Measurements from ENCODE around the gene HOGA1. TPM values are rescaled to one million over a fixed set of nuclear protein-coding genes. Genes with fewer than 3 reads are reported as not detected.

HOGA1 gene
- total and polyA plus RNA-seq, 3 experiments from 2014 or later: not detected

DNA sequence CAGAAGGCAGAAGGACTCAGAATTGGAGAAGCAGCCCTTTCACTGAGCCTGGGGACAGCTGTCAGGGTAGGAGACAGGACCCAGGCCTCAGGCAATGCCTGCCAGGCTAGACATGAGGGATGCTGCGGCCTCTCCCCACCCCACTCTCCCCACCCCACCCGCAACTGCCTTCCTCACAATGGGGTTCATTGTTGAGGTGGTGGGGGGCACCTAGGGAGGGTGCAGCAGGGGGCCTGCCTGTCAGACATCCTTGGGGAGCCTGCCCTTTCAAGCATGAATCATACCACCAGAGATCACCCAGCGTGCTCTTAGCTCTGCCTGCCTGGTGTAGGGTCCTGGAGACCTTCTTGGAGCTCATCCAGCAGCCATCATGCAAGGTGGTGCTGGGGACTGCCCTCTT, 5.3 kb downstream of the HOGA1 start, which contains the start of gene C10orf62:
Gene C10orf62 (plus strand): TSS at position 243 of the 400 bp plus-strand sequence. CDS start 177 bp downstream, outside the sequence.
- Histone ChIP-seq H3K9me3 (ENCODE audit: low read length) (no peaks in the 10 kb centered on the region), H3K4me3 (ENCODE audit: low read length) (no peak within 1 kb of the TSS), H3K4me1 (ENCODE audit: insufficient read depth, low read length) (no peaks in the 10 kb centered on the region), H3K27me3 (ENCODE audit: insufficient read depth, low read length, poor library complexity, severe bottlenecking) (no peaks in the 10 kb centered on the region), H3K36me3 (ENCODE audit: insufficient read depth, low read length) (no peaks in the 10 kb centered on the region), H3K27ac (ENCODE audit: low read depth, low read length) (no peak within 1 kb of the TSS)
- ChIA-PET POLR2A (no interaction called here), CTCF (interaction anchor here (2.3 kb wide), 1 partner anchor 18 kb away, joined by 5 read pairs; no protein-coding TSS in a partner anchor)
- H3K4me1 Mint-ChIP-seq: peaks cover 0 to 5% (median 2%) of the 10 kb centered on the region in 3 donors
- peak within 1 kb of the TSS in 2 of 8 donors; percentile 53 to 65 for H3K27ac Mint-ChIP-seq
- DNase-seq: no peak
- H3K4me3 Mint-ChIP-seq: peak within 1 kb of the TSS in 2 of 7 donors; percentile 45 to 74
- H3K27me3 Mint-ChIP-seq: peaks cover 0 to 3% of the 10 kb centered on the region in 2 donors
- no peaks in the 10 kb centered on the region for H3K36me3 Mint-ChIP-seq
- no peaks in the 10 kb centered on the region for H3K9me3 Mint-ChIP-seq

DNA sequence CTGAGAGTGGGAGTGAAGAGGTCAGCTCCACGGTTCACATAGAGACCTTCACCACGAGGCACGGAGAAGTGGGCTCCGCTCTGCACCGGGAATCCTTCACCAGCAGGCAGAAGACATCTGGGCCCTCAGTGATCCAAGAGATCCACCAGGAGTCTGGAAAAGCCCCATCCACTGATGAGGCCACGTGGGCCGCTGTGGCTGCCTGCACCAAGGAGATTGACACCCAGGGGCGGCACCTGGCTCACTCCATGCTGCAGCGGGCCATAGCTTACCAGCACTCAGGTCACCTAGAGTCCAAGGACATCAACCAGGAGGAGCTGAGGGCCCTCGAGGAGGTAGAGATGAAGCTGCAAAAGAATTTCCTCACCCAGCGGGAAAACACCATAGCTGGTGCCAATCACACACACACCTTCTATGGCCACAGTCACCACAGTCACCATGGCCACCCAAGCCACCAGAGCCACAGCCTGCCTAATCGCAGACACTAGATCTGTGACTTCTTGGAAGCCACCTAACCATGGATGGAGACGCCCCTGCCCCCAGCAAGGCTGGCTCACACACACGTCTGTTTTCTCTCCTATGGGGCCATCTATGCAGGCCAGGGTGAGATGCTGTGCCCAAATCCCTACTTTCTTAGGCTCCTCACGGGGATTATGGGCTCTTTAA, 6.0 kb downstream of the HOGA1 start:
- ChIA-PET POLR2A (no interaction called here), CTCF (interaction anchor here (0.8 to 2.3 kb wide), 2 partner anchors 11 to 19 kb away, joined by 3 to 5 read pairs; no protein-coding TSS in a partner anchor)
- Histone ChIP-seq H3K27ac (ENCODE audit: low read depth, low read length) (no peak overlapping the region), H3K4me3 (ENCODE audit: low read length) (no peak overlapping the region), H3K27me3 (ENCODE audit: insufficient read depth, low read length, poor library complexity, severe bottlenecking) (no peaks in the 10 kb centered on the region), H3K9me3 (ENCODE audit: low read length) (no peaks in the 10 kb centered on the region), H3K36me3 (ENCODE audit: insufficient read depth, low read length) (no peaks in the 10 kb centered on the region), H3K4me1 (ENCODE audit: insufficient read depth, low read length) (no peaks in the 10 kb centered on the region)
- Mint-ChIP-seq H3K27ac (peak overlapping the region in 1 of 8 donors; percentile 40), H3K4me1 (peaks cover 0 to 5% (median 2%) of the 10 kb centered on the region in 3 donors), H3K9me3 (no peaks in the 10 kb centered on the region), H3K36me3 (no peaks in the 10 kb centered on the region), H3K4me3 (peak overlapping the region in 1 of 7 donors; percentile 74), H3K27me3 (peaks cover 0 to 3% of the 10 kb centered on the region in 2 donors)
- DNase-seq: no peak

DNA sequence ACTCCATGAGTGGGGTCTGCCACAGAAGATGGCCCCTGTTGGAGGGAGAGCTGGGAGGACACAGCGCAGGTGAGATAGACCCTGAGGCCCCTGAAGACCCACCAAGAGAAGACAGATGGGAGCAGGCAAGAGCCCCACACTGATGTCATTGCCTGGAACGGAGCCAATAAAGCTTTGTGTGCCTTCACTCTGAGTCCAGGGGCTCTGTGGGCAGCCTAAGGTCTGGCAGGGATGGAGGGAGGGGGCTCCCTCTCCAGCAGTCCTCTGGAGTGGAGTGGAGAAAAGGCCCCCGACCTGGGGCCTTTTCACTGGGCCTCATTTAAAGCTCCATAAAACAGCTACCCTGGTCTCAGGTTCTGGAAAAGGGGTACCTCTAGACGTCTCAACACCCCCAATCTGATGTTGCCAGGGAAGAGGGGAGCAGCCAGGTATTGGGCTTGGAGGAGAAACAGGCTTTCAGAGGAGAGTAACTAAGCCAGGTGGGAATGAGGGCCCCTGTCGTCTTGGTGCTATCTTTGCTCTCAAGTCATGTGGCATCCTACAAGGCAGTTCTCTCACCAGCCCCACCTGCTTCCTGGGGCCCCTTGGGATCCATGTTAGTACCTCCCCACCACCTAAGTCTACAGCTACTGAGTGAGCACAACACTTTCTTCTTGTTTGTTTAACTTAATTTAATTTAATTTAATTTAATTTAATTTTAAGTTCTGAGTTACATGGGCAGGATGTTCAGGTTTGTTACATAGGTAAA, 6.7 kb downstream of the HOGA1 start:
- H3K4me1 Mint-ChIP-seq: peaks cover 0 to 5% (median 2%) of the 10 kb centered on the region in 3 donors
- CTCF ChIA-PET: interaction anchor here (0.8 to 2.3 kb wide), 2 partner anchors 10 to 19 kb away, joined by 3 to 5 read pairs; no protein-coding TSS in a partner anchor
- peak overlapping the region in 1 of 7 donors; percentile 18 for H3K4me3 Mint-ChIP-seq
- Histone ChIP-seq H3K27me3 (ENCODE audit: insufficient read depth, low read length, poor library complexity, severe bottlenecking) (no peaks in the 10 kb centered on the region), H3K27ac (ENCODE audit: low read depth, low read length) (no peak overlapping the region), H3K4me3 (ENCODE audit: low read length) (no peak overlapping the region), H3K36me3 (ENCODE audit: insufficient read depth, low read length) (no peaks in the 10 kb centered on the region), H3K9me3 (ENCODE audit: low read length) (no peaks in the 10 kb centered on the region), H3K4me1 (ENCODE audit: insufficient read depth, low read length) (no peaks in the 10 kb centered on the region)
- DNase-seq: no peak
- H3K27me3 Mint-ChIP-seq: peaks cover 0 to 3% of the 10 kb centered on the region in 2 donors
- no peaks in the 10 kb centered on the region for H3K36me3 Mint-ChIP-seq
- POLR2A ChIA-PET: no interaction called here
- no peaks in the 10 kb centered on the region for H3K9me3 Mint-ChIP-seq
- H3K27ac Mint-ChIP-seq: peak overlapping the region in 1 of 8 donors; percentile 91

DNA sequence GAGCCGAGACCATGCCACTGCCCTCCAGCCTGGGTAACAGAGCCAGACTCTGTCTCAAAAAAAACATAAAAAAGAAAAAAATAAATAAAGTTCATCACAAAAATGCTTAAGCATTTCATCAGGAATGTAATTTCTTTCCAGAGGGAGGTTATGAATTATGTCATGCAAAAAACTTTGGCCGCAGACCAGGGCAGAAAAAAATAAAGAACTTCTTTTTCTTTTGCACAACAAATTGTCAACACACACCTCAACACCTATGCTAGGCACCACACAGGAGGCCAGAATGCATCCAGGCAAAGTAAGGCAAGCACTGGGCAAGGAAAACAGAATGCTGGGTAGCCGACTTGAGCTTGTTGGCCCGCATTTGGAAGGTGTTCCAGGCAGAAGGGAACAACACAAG, 9.2 kb downstream of the HOGA1 start:
- Histone ChIP-seq H3K27ac (ENCODE audit: low read depth, low read length) (no peak overlapping the region), H3K4me3 (ENCODE audit: low read length) (no peak overlapping the region), H3K4me1 (ENCODE audit: insufficient read depth, low read length) (no peaks in the 10 kb centered on the region), H3K9me3 (ENCODE audit: low read length) (no peaks in the 10 kb centered on the region), H3K27me3 (ENCODE audit: insufficient read depth, low read length, poor library complexity, severe bottlenecking) (no peaks in the 10 kb centered on the region), H3K36me3 (ENCODE audit: insufficient read depth, low read length) (no peaks in the 10 kb centered on the region)
- Mint-ChIP-seq H3K36me3 (no peaks in the 10 kb centered on the region), H3K9me3 (no peaks in the 10 kb centered on the region), H3K27ac (no peak overlapping the region), H3K27me3 (peaks cover 0 to 3% of the 10 kb centered on the region in 2 donors), H3K4me1 (peaks cover 0 to 5% (median 2%) of the 10 kb centered on the region in 3 donors), H3K4me3 (no peak overlapping the region)
- ChIA-PET POLR2A (no interaction called here), CTCF (no interaction called here)
- DNase-seq: no peak

DNA sequence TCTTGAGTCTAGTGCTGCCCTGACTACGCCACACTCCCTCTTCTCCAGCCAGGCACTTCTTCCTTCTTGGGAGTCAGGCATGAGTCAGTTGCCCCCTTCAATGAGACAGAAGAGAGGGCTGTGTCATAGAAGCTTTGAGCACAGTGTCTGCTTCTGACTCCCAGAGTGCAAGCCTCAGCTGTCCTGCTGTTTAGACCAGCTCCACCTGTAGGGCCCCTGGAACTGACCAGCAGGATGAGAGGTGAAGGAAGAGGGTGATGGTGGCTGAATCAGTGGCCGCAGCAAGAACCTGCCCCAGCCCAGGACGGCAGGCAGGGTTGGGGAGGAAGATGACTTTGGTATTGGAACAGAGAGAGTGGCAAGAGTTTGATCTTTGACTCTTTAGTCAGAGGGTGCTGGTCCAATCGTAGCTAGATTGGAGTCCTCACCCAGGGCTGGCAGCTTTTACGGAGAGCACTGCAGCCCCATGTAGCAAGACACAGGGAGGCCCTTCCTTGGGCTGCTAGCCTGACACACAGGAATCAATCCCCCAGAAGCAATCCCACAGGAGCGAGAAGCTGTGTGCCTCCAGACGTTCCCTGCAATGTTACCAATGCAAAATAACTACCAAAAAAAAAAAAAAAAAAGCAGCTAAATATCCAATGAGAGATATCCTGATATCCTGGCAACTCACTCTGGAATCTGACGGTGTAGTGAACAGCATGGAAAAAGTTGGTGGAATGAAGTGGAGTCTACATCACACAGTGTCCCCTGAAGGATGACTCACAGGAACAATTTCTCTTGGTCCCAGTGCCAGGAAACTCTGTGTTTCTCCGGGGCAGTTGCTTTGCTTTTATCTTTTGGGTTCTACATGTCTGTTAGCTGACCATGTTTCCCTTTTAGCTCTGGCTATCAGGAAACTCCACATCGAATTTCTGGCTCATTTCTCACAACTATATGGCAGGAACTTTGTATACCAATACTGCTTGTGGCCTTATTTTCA, 12.2 kb downstream of the HOGA1 start:
- no peaks in the 10 kb centered on the region for H3K4me1 ChIP-seq (ENCODE audit: insufficient read depth, low read length)
- Mint-ChIP-seq H3K4me3 (no peak overlapping the region), H3K36me3 (no peaks in the 10 kb centered on the region), H3K4me1 (no peaks in the 10 kb centered on the region), H3K27ac (peak overlapping the region in 2 of 8 donors; percentile 35 to 62), H3K9me3 (no peaks in the 10 kb centered on the region), H3K27me3 (peaks cover 0 to 2% of the 10 kb centered on the region in 2 donors)
- no peak for DNase-seq
- H3K27me3 ChIP-seq (ENCODE audit: insufficient read depth, low read length, poor library complexity, severe bottlenecking): no peaks in the 10 kb centered on the region
- no peaks in the 10 kb centered on the region for H3K9me3 ChIP-seq (ENCODE audit: low read length)
- POLR2A ChIA-PET: no interaction called here
- no peaks in the 10 kb centered on the region for H3K36me3 ChIP-seq (ENCODE audit: insufficient read depth, low read length)
- no peak overlapping the region for H3K27ac ChIP-seq (ENCODE audit: low read depth, low read length)
- CTCF ChIA-PET: no interaction called here
- H3K4me3 ChIP-seq (ENCODE audit: low read length): no peak overlapping the region

DNA sequence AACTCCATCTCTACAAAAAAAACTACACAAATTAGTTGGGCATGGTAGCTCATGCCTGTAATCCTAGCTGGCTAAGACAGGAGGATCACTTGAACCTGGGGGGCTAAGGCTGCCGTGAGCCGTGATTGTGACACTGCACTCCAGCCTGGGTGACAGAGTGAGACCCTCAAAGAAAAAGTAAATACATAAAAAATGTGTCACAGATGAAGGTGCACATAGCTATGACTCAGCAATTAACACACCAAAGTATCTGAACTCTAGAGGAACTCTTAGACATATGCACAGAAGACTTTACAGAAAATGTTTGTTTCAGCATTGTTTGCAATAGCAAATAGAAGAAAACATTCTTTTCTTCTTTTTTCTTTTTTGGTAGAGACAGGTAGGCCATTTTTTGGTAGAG, 13.6 kb downstream of the HOGA1 start:
- no peaks in the 10 kb centered on the region for H3K36me3 ChIP-seq (ENCODE audit: insufficient read depth, low read length)
- Mint-ChIP-seq H3K36me3 (no peaks in the 10 kb centered on the region), H3K4me1 (no peaks in the 10 kb centered on the region), H3K27ac (no peak overlapping the region), H3K27me3 (no peaks in the 10 kb centered on the region), H3K4me3 (no peak overlapping the region), H3K9me3 (no peaks in the 10 kb centered on the region)
- H3K4me3 ChIP-seq (ENCODE audit: low read length): no peak overlapping the region
- H3K27ac ChIP-seq (ENCODE audit: low read depth, low read length): no peak overlapping the region
- no peaks in the 10 kb centered on the region for H3K27me3 ChIP-seq (ENCODE audit: insufficient read depth, low read length, poor library complexity, severe bottlenecking)
- DNase-seq: no peak
- CTCF ChIA-PET: interaction anchor here (1.0 kb wide), 1 partner anchor 77 kb away, joined by 3 read pairs; no protein-coding TSS in a partner anchor
- no peaks in the 10 kb centered on the region for H3K9me3 ChIP-seq (ENCODE audit: low read length)
- H3K4me1 ChIP-seq (ENCODE audit: insufficient read depth, low read length): no peaks in the 10 kb centered on the region
- POLR2A ChIA-PET: no interaction called here

DNA sequence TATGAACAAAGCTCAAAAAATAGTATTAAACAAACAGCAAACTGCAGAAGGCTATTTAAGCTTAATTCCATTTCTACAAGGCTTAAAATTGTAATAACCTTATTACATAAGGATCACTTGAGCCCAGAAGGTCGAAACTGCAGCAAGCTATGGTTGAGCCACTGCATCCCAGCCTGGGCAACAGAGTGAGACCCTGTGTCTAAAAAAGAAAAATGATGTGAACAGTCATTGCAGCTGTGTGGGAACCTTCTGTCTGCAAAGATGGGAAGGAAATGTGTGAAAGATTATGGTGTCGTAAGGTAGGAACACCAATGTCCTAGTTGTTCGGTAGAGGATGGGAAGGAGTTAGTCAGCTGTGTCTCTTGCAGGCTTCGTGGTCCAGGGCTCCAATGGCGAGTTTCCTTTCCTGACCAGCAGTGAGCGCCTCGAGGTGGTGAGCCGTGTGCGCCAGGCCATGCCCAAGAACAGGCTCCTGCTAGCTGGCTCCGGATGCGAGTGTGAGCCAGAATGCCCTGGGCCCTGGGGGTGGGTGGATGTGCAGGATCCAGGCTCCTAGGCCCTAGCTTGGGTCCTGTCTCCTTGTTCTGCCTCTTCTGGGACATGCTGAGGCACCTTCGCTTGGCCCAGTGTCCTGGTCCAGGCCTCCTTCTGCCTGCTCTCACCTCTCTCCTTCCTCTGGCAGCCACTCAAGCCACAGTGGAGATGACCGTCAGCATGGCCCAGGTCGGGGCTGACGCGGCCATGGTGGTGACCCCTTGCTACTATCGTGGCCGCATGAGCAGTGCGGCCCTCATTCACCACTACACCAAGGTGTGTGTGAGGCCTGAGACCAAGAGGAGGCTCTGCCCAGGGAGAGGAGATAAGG, 14.4 kb downstream of the HOGA1 start:
- no peak overlapping the region for H3K4me3 Mint-ChIP-seq

More for the DNA sequence above, 14.4 kb downstream of the HOGA1 start:
- H3K27ac Mint-ChIP-seq: peak overlapping the region in 1 of 8 donors; percentile 27
- no peak overlapping the region for H3K27ac ChIP-seq (ENCODE audit: low read depth, low read length)
- H3K4me3 ChIP-seq (ENCODE audit: low read length): no peak overlapping the region
- DNase-seq: no peak
- POLR2A ChIA-PET: no interaction called here
- H3K4me1 Mint-ChIP-seq: no peaks in the 10 kb centered on the region
- H3K9me3 Mint-ChIP-seq: no peaks in the 10 kb centered on the region
- no peaks in the 10 kb centered on the region for H3K4me1 ChIP-seq (ENCODE audit: insufficient read depth, low read length)
- no peaks in the 10 kb centered on the region for H3K36me3 ChIP-seq (ENCODE audit: insufficient read depth, low read length)
- no peaks in the 10 kb centered on the region for H3K27me3 ChIP-seq (ENCODE audit: insufficient read depth, low read length, poor library complexity, severe bottlenecking)
- H3K27me3 Mint-ChIP-seq: no peaks in the 10 kb centered on the region
- no peaks in the 10 kb centered on the region for H3K9me3 ChIP-seq (ENCODE audit: low read length)
- H3K36me3 Mint-ChIP-seq: no peaks in the 10 kb centered on the region
- CTCF ChIA-PET: interaction anchor here (1.0 kb wide), 1 partner anchor 76 kb away, joined by 3 read pairs; no protein-coding TSS in a partner anchor
